ENCODE measurements around the gene ARL13B. TPM values are rescaled to one million over a fixed set of nuclear protein-coding genes. Genes with fewer than 3 reads are reported as not detected.
"Not testable (repeated sequence)": the region's sequence is repeated elsewhere in the genome, so short reads cannot be mapped to it uniquely, and the experiment has no call there.

The ARL13B gene
- total RNA-seq = 1 to 10 TPM; 3.5 to 4.3 TPM

DNA sequence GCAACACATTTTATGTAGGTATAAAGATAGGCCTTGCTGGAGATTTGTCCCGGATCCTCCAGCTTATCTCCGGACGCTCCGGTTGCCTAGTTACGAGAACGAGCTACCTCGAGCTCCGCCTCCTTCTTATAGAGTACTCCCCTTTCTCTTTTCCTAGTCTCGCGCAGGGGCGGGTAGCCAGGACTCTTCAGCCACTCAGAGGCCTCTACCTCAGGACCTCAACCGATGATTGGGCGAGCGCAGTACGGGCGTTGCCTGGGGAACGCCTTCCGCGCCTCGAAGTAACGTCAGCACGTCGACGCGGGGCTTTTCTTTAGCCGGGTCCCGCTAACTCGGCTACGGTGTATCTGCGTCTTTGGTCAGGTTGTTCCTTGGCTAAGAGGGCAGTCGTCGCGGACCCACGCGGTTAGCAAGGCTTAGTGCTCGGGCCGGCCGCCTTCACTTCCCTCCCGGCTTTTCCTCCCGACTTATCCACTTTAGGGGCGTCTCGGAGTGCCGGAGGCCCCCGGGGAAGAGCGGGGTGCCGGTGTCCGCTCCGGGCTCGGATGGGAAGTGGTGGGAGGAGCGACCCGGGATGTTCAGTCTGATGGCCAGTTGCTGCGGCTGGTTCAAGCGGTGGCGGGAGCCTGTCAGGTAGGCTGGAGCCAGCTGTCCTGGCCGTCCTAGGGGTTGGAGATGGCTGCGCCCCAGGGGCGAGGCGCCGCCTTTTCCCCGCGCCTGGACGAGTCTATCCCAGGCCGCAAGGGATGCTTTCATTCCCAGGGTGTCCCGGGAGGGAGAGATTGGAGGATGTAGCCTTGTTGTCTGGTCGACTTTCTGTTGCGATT, at the start of gene ARL13B:
Gene ARL13B (plus strand): TSS at position 306 of the 827 bp plus-strand sequence. CDS start 269 bp downstream, at position 575.
- H3K4me3 ChIP-seq = peak within 1 kb of the TSS; percentile 84 to 88
- peak; percentile 99 for DNase-seq (ENCODE audit: low spot score)
- TF ChIP-seq, protein P1, sequence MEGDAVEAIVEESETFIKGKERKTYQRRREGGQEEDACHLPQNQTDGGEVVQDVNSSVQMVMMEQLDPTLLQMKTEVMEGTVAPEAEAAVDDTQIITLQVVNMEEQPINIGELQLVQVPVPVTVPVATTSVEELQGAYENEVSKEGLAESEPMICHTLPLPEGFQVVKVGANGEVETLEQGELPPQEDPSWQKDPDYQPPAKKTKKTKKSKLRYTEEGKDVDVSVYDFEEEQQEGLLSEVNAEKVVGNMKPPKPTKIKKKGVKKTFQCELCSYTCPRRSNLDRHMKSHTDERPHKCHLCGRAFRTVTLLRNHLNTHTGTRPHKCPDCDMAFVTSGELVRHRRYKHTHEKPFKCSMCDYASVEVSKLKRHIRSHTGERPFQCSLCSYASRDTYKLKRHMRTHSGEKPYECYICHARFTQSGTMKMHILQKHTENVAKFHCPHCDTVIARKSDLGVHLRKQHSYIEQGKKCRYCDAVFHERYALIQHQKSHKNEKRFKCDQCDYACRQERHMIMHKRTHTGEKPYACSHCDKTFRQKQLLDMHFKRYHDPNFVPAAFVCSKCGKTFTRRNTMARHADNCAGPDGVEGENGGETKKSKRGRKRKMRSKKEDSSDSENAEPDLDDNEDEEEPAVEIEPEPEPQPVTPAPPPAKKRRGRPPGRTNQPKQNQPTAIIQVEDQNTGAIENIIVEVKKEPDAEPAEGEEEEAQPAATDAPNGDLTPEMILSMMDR (IDR thresholded peaks at IDR 0.05) = no peak
- H3K4me1 ChIP-seq = peaks cover 0 to 11% of the 10 kb centered on the region in 2 donors
- H3K27ac ChIP-seq = peak within 1 kb of the TSS; percentile 94 to 97
- no peaks in the 10 kb centered on the region for H3K27me3 ChIP-seq
- H3K36me3 ChIP-seq = no peaks in the 10 kb centered on the region
- no peaks in the 10 kb centered on the region for H3K9me3 ChIP-seq

DNA sequence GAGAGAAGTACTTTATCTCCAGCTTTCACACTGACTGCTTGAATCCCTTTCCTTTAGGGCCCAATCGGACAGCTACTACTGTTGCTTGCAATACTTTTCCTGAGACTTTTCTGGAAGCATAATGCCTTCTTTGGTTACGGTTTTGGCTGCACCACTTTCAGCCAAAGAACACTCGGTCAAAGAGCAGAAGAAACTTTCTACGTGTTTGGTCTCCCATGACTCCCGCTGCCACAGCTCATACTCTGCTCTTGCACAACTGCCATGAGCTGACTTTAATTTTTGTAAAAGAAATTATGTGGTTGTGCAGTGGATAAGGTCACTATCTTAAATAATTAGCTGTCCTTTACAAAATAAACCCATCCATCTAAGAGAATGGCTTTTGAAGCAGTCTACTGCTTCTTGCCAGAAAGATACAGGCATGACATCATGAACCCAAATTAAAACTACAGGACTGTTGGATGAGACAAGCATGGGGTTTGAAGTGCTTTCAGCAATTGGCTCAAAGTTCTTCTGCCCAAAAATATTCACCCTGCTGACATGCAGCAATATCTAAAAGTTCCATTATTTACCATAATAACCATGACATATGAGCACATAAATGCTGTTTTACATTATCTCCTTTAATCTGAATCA, 48.2 kb upstream of the ARL13B start:
- Histone ChIP-seq H3K4me3 (no peak overlapping the region), H3K27ac (no peak overlapping the region), H3K36me3 (no peaks in the 10 kb centered on the region), H3K4me1 (no peaks in the 10 kb centered on the region), H3K27me3 (no peaks in the 10 kb centered on the region), H3K9me3 (no peaks in the 10 kb centered on the region)
- DNase-seq (ENCODE audit: low spot score) = no peak
- TF ChIP-seq, protein P1 (IDR thresholded peaks at IDR 0.05) = no peak

DNA sequence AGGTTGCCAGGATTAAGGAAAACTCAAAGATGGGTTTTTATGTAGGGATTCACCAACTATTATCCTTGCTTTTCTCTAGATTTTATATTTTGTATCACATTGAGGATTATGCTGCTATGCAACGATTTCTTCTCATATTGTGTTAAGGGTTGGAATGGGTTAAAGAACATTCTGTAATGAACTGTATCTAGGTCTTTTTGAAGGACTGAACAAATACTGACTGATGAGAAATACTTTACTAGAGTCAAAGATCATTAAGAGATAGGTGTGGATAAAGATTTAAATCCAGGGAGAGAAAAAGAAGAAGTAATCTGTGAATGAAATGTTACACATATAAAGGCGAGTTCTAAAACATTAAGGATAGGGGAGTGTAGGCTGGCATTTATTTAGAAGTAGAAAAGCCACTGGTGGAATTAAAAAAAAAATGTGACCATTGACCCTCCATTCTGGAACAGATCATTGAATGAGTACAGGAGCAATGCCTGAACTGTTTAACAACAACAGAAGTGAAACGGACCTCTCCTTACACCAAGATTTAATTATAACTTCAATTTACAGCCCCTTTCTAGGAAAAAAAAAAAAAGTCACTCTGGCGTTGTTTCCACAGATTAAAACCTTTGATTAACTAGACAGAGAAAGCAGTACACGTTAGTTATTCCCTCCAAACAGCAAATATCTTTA, 45.4 kb upstream of the ARL13B start:
- no peak overlapping the region for H3K27ac ChIP-seq
- TF ChIP-seq, protein P1 (IDR thresholded peaks at IDR 0.05) = no peak
- no peak overlapping the region for H3K4me3 ChIP-seq
- no peaks in the 10 kb centered on the region for H3K4me1 ChIP-seq
- no peak for DNase-seq (ENCODE audit: low spot score)
- no peaks in the 10 kb centered on the region for H3K9me3 ChIP-seq
- no peaks in the 10 kb centered on the region for H3K36me3 ChIP-seq
- no peaks in the 10 kb centered on the region for H3K27me3 ChIP-seq

DNA sequence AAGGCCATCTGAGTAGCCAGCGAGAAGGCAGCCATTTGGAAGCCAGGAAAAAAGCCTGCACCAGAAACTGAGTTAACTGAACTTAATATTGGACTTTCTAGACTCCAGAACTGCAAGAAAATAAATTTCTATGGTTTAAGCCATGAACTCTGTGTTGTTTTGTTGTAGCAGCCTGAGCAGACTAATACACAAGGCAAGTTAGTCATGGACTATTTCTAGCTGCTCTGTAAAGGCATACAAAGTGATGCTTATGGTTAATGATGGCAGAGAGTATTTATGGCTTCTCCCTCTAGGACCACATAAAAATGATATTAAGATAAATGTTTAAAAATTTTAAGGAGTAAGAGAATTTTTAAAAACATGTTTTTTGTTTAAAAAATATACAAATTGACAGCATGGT, 43.4 kb upstream of the ARL13B start:
- Histone ChIP-seq H3K4me3 (no peak overlapping the region), H3K27ac (no peak overlapping the region), H3K9me3 (no peaks in the 10 kb centered on the region), H3K36me3 (no peaks in the 10 kb centered on the region), H3K4me1 (no peaks in the 10 kb centered on the region), H3K27me3 (no peaks in the 10 kb centered on the region)
- DNase-seq (ENCODE audit: low spot score) = no peak
- TF ChIP-seq, protein P1 (IDR thresholded peaks at IDR 0.05) = no peak

DNA sequence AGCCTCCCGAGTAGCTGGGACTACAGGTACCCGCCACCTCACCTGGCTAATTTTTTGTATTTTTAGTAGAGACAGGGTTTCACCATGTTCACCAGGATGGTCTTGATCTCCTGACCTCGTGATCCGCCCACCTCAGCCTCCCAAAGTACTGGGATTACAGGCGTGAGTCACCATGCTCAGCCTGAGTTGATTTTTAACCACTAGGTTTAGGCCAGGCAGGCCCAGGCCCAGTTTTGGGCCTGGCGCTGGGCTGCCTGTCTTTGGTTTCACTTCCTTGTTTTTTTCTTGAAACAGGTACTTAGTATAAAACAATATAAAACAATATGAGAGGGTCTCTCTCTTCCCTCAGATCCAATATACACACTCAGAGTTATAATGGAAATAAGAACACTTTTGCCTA, 42.5 kb upstream of the ARL13B start:
- H3K36me3 ChIP-seq; H3K4me3 ChIP-seq; H3K27ac ChIP-seq; H3K27me3 ChIP-seq; DNase-seq (ENCODE audit: low spot score); H3K4me1 ChIP-seq; H3K9me3 ChIP-seq: not testable (repeated sequence)

DNA sequence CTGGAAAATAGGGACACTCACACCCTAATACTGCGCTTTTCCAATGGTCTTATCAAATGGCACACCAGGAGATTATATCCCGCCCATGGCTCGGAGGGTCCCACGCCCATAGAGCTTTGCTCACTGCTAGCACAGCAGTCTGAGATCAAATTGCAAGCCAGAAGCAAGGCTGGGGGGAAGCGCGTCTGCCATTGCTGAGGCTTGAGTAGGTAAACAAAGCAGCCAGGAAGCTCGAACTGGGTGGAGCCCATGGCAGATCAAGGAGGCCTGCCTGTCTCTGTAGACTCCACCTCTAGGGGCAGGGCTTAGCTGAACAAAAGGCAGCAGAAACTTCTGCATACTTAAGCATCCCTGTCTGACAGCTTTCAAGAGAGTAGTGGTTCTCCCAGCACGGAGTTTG, 30.0 kb upstream of the ARL13B start:
- H3K4me1 ChIP-seq; H3K4me3 ChIP-seq; H3K9me3 ChIP-seq; H3K36me3 ChIP-seq; DNase-seq (ENCODE audit: low spot score); H3K27ac ChIP-seq; H3K27me3 ChIP-seq: not testable (repeated sequence)
